Endothelial cell of umbilical vein (primary cell): ENCODE results near the gene ESAM. TPM values are rescaled to one million over a fixed set of nuclear protein-coding genes. Genes with fewer than 3 reads are reported as not detected.

Experiments
- BruUV-seq: library from RNA; stranded (reverse); fragments of 400-500 nt; replicated peaks from 2 replicates; lab custom pipeline; 2021; lab: Mats Ljungman, UMichigan
- CTCF ChIA-PET: fragments of 300-600, 350-600 bp; sonication (Branson Sonifier 250); formaldehyde crosslinking; loops from one replicate; lab custom pipeline; 2021; ENCODE audit warnings: antibody characterized with exemption, inconsistent platforms; lab: Charles Lee
- POLR2A ChIA-PET: fragments of 300-600, 350-600 bp; sonication (Branson Sonifier 250); formaldehyde crosslinking; loops from one replicate; lab custom pipeline; 2021; ENCODE audit warnings: antibody characterized with exemption, inconsistent platforms; lab: Charles Lee
- DNase-seq: peaks from one replicate; pipeline ENCODE4 v3.0.0-alpha.2; 2011; ENCODE audit warnings: low read depth, low spot score
- FAIRE-seq: peaks from 2 replicates; lab custom pipeline; 2011; peaks lifted over from hg19 to GRCh38; lab: Jason Lieb, UNC
- H2AFZ ChIP-seq: 2 replicates; pipeline ENCODE4 v1.6.0; 2012; ENCODE audit warnings: low read depth, low read length, control low read depth, inconsistent platforms
- H3K27ac ChIP-seq: 2 replicates; pipeline ENCODE4 v1.5.1; 2011; ENCODE audit warnings: low read depth, mild to moderate bottlenecking, control low read depth, low read length, moderate library complexity; ENCODE audit not compliant: insufficient read depth
- H3K27me3 ChIP-seq, 2 experiments: 2 replicates each; pipeline versions ENCODE4 v1.6.0 to v1.6.1; 2011; ENCODE audit warnings: low read length in 2 of 2, mixed read lengths in 1 of 2; ENCODE audit not compliant: control insufficient read depth in 2 of 2, insufficient read depth in 2 of 2
- H3K36me3 ChIP-seq, 2 experiments: 2 replicates in 1 of 2; 3 replicates in 1 of 2; pipeline ENCODE4 v1.5.1; 2011; ENCODE audit warnings: low read length in 2 of 2, mild to moderate bottlenecking in 1 of 2, moderate library complexity in 1 of 2; ENCODE audit not compliant: control insufficient read depth in 2 of 2, insufficient read depth in 2 of 2; ENCODE audit errors: extremely low read depth in 1 of 2
- H3K4me1 ChIP-seq: 3 replicates; pipeline ENCODE4 v1.5.1; 2011; ENCODE audit warnings: mild to moderate bottlenecking, low read length; ENCODE audit not compliant: control insufficient read depth, insufficient read depth; ENCODE audit errors: extremely low read depth
- H3K4me2 ChIP-seq: 2 replicates; pipeline ENCODE4 v1.6.1; 2011; ENCODE audit warnings: low read length, control low read depth, mixed read lengths; ENCODE audit not compliant: insufficient read depth
- H3K4me3 ChIP-seq, 3 experiments: fragments of 200-600 bp in 1 of 3; sonication (generic), shearing (Covaris generic) in 1 of 3; replicated peaks in 1 of 3; 2 replicates each; pipeline ENCODE4 v1.5.1; 2011 to 2016; ENCODE audit warnings: control low read depth in 3 of 3, low read length in 3 of 3, mild to moderate bottlenecking in 2 of 3, inconsistent platforms in 1 of 3, low read depth in 1 of 3, moderate library complexity in 1 of 3; ENCODE audit not compliant: insufficient read depth in 1 of 3
- H3K79me2 ChIP-seq: 2 replicates; pipeline ENCODE4 v1.6.0; 2012; ENCODE audit warnings: low read length, inconsistent platforms; ENCODE audit not compliant: control insufficient read depth, insufficient read depth
- H3K9ac ChIP-seq: replicated peaks from 2 replicates; pipeline ENCODE3; 2011; ENCODE audit warnings: low read length, control low read depth; ENCODE audit not compliant: insufficient read depth; ENCODE audit errors: extremely low read depth
- H3K9me1 ChIP-seq: replicated peaks from 3 replicates; pipeline ENCODE4 v1.6.0; 2011; ENCODE audit warnings: mild to moderate bottlenecking, low read length; ENCODE audit not compliant: control insufficient read depth, insufficient read depth; ENCODE audit errors: extremely low read depth
- H3K9me3 ChIP-seq: replicated peaks from 2 replicates; pipeline ENCODE4 v1.5.1; 2012; ENCODE audit warnings: low read length, inconsistent platforms; ENCODE audit not compliant: control insufficient read depth, insufficient read depth
- H4K20me1 ChIP-seq: replicated peaks from 2 replicates; pipeline ENCODE3; 2011; ENCODE audit warnings: mild to moderate bottlenecking, low read length; ENCODE audit not compliant: control insufficient read depth, insufficient read depth; ENCODE audit errors: extremely low read depth
- FOS ChIP-seq: IDR thresholded peaks from 2 replicates; pipeline ENCODE4 v1.6.1; 2011; ENCODE audit warnings: mild to moderate bottlenecking, low read length, moderate library complexity, borderline replicate concordance; ENCODE audit not compliant: insufficient read depth
- GATA2 ChIP-seq: IDR thresholded peaks from 2 replicates; pipeline ENCODE4 v1.7.0; 2011; ENCODE audit warnings: low read depth, mild to moderate bottlenecking, moderate library complexity, mixed read lengths, low read length; ENCODE audit not compliant: insufficient read length, insufficient read depth
- JUN ChIP-seq: IDR thresholded peaks from 2 replicates; pipeline ENCODE4 v1.6.1; 2011; ENCODE audit warnings: borderline replicate concordance, low read depth; ENCODE audit not compliant: insufficient read length, insufficient read depth
- MYC ChIP-seq: IDR thresholded peaks from one replicate; pipeline ENCODE4 v1.6.1; 2011; ENCODE audit warnings: mild to moderate bottlenecking, low read depth, low read length
- POLR2A ChIP-seq: IDR thresholded peaks from 2 replicates; pipeline ENCODE4 v1.6.1; 2012; ENCODE audit warnings: low read depth, mild to moderate bottlenecking, control low read depth, low read length
- POLR2AphosphoS5 ChIP-seq: IDR thresholded peaks from 2 replicates; pipeline ENCODE4 v1.6.1; 2012; ENCODE audit warnings: low read depth, mild to moderate bottlenecking, control low read depth, low read length, moderate library complexity; ENCODE audit not compliant: insufficient read depth
- dilution Hi-C: fragments of 300-500 bp; cut with MboI; formaldehyde crosslinking; loops from one replicate; pipeline ENCODE4 v1.15.0; 2019; ENCODE audit warnings: low sequenced_read_pairs; ENCODE audit not compliant: extremely low pct_ligation_motif_present
- intact Hi-C: fragments of 100-400 bp; cut with micrococcal nuclease; formaldehyde crosslinking; loops from one replicate; pipeline ENCODE4 v1.10.0; 2022
- polyA plus RNA-seq, 4 experiments: library from polyadenylated mRNA; depleted of rRNA in 3 of 4; stranded (reverse) in 3 of 4; unstranded in 1 of 4; fragments of >200 nt; gene quantifications; 2 replicates each; pipeline versions ENCODE4 v1.2.1 to v1.2.3, GENCODE V29; 2011 to 2012; ENCODE audit warnings: missing spikeins in 1 of 4
- total RNA-seq: library from RNA; stranded (reverse); gene quantifications from 2 replicates; pipeline ENCODE4 v1.2.3, GENCODE V29; 2021
- TF ChIP-seq, protein P1 (sequence below): IDR thresholded peaks from 2 replicates; pipeline ENCODE4 v1.6.1; 2011; ENCODE audit not compliant: insufficient read depth, insufficient read length
- TF ChIP-seq, protein P2 (sequence below), 2 donors: IDR thresholded peaks; 1 replicate in 1 of 2; 2 replicates in 1 of 2; pipeline ENCODE4 v1.5.1; 2011; ENCODE audit warnings: low read length in 2 of 2, mild to moderate bottlenecking in 2 of 2, moderate library complexity in 2 of 2, control low read depth in 1 of 2, inconsistent platforms in 1 of 2, low read depth in 1 of 2; ENCODE audit not compliant: insufficient read depth in 1 of 2; ENCODE audit errors: extremely low read depth in 1 of 2

ESAM gene
- total and polyA plus RNA-seq, 2 donors (not counting 3 experiments of a cell fraction or from before 2014, with no cell fraction given): 273 to 383 TPM

DNA sequence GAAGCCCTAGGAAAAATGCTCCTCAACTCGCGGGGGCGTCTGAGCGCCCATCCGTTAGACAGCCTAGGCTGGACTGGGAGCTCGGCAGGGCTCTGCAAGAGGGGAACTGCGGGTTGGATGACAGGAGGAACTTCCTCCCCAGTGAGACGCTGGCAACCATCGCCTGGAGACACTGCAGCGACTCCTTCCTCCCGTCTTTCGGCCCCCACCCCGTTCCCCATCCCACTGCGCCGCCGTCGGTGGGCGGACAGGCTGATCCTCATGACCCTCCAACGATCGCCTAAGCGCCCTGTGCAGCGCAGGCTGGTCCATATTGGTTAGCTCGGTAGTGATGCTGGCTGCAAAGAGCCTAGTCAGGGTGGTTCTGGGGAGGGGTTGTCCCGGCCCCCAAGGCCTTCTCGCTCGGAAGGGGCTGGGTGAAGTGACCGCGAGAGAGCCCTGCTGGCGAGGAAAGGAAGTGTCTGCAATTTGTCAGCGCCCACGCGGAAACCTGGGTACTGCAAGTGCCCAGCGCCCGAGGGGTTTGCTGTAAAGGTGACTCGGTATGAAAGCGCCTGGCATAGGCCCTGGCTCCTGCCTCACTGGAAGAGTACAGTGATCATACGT lies 21.7 kb downstream of the ESAM start:
- Histone ChIP-seq H4K20me1 (no peaks in the 10 kb centered on the region), H3K4me2 (peak overlapping the region; percentile 80), H3K9me3 (no peaks in the 10 kb centered on the region), H3K4me1 (peaks cover 13% of the 10 kb centered on the region), H3K9ac (peak overlapping the region; percentile 58), H3K36me3 (no peaks in the 10 kb centered on the region), H3K27me3 (peaks cover under 1 to 5% of the 10 kb centered on the region in 2 experiments), H3K4me3 (peak overlapping the region; percentile 63 to 80 (median 69)), H3K27ac (no peak overlapping the region), H3K79me2 (peaks cover 2% of the 10 kb centered on the region), H2AFZ (peak overlapping the region; percentile 76), H3K9me1 (no peaks in the 10 kb centered on the region)
- TF ChIP-seq, protein P1, sequence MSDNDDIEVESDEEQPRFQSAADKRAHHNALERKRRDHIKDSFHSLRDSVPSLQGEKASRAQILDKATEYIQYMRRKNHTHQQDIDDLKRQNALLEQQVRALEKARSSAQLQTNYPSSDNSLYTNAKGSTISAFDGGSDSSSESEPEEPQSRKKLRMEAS: no peak
- TF ChIP-seq FOS (no peak), GATA2 (no peak), POLR2AphosphoS5 (no peak), MYC (no peak), JUN (no peak), POLR2A (no peak)
- TF ChIP-seq, protein P2, sequence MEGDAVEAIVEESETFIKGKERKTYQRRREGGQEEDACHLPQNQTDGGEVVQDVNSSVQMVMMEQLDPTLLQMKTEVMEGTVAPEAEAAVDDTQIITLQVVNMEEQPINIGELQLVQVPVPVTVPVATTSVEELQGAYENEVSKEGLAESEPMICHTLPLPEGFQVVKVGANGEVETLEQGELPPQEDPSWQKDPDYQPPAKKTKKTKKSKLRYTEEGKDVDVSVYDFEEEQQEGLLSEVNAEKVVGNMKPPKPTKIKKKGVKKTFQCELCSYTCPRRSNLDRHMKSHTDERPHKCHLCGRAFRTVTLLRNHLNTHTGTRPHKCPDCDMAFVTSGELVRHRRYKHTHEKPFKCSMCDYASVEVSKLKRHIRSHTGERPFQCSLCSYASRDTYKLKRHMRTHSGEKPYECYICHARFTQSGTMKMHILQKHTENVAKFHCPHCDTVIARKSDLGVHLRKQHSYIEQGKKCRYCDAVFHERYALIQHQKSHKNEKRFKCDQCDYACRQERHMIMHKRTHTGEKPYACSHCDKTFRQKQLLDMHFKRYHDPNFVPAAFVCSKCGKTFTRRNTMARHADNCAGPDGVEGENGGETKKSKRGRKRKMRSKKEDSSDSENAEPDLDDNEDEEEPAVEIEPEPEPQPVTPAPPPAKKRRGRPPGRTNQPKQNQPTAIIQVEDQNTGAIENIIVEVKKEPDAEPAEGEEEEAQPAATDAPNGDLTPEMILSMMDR (IDR thresholded peaks at IDR 0.05; ENCODE audit: extremely low read depth in 1 of 2, insufficient read depth in 1 of 2, low read depth in 1 of 2, low read length in 2 of 2): peak; percentile 49 to 69
- dilution Hi-C loops (no loop called here), intact Hi-C loops (loop anchor here (1.0 kb wide), 2 partner anchors 67 to 71 kb away; partner anchors contain the start of genes SIAE and SPA17)
- no TSS peak for BruUV-seq
- ChIA-PET POLR2A (interaction anchor here (1.1 kb wide), 1 partner anchor 67 kb away, joined by 4 read pairs; the partner anchor contains the start of genes SIAE and SPA17), CTCF (interaction anchor here (1.2 to 16.9 kb wide), 13 partner anchors 8 to 176 kb away, joined by 3 to 301 read pairs (median 7); partner anchors contain the start of genes ESAM, SIAE and SPA17)
- FAIRE-seq (peak; percentile 58), DNase-seq (peak; percentile 58)
